8988T (cell line): ENCODE measurements around the gene NAA20.
A peak's percentile ranks its signal among the peaks of the same experiment; 100 is the strongest.

Experiments used
- DNase-seq: peaks from one replicate; pipeline ENCODE4 v3.0.0; 2011

The NAA20 gene

GRCh38 chr20:20021835-20022234 lies 4.7 kb downstream of the NAA20 start:
- no peak for DNase-seq

- no peak for DNase-seq
Observed at GRCh38 chr20:20022498-20022897, 5.3 kb downstream of the NAA20 start.

- no peak for DNase-seq
Observed at GRCh38 chr20:20023395-20023794, 6.2 kb downstream of the NAA20 start.

DNA sequence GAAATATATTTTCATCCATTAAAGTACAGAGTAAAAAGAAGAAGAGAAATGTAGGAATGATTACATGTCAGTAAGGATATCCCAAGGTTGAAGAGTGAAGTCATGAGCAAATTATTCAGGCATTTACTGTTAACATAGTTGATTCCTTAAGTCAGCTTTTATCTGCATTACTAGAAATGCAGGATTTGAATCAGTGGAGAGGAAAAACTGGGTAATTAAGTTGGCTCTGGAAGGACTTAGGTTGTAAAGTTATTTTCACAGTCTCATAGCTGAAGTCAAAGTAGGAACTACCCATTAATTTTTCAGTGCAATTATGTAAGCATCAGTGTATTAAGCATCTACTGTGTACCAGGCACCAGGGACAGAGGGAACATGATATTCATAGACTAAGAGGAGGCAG lies 7.8 kb downstream of the NAA20 start:
- DNase-seq: no peak

DNA sequence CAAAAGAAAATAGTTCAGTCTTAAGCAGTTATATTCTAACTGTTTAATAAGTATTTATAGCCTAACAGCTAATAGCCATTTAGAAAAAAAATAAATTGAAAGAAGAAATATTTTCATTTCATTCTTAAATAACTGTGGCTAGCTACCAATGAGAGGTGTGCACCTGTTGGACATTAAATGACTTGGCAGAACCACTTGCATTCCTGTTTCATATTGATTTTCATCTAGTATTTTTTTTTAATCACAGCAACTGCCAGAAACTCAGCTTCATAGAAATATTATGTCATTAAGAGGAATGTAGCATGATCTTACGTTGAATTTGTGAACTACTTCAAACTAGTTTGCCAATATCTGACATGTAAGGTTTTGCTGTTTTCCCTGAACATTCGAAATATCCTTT lies 10.1 kb downstream of the NAA20 start:
- DNase-seq: no peak

DNA sequence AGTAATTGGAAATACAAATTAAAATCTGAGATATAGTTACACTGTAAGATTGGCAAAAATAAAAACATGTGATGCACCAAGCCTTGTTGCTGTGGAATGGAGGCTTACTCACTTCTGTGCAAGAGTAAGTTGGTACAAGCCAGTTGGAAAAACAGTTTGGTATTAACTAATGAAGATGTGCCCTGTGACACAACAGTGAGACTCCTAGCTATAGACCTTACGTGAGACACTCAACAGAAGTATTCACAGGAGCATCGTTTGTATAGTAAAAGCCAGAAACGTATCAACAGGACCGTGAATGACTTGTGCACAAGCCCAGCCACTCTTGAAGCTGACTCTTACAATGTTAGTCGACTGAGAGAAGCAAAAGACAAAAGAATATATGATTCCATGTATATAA lies 14.6 kb downstream of the NAA20 start:
- no peak for DNase-seq

DNA sequence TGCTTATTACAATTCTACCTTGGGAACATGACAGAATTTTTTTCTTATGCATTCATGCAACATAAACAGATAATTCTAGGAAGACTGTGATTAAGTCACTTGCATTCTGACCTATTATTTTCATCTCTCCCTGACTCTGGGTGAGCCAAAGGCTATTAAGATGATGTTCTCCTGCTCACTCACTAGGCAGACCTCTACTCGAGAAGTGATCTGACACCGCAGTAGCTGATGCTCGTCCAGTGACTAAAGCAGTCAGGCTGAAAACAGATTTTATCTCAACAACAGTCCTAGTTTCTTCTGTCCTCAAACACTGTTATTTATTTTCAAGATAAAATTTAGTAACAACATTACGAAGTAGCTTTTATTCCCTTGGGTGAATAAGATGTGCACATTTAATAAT lies 17.3 kb downstream of the NAA20 start:
- DNase-seq: no peak

DNA sequence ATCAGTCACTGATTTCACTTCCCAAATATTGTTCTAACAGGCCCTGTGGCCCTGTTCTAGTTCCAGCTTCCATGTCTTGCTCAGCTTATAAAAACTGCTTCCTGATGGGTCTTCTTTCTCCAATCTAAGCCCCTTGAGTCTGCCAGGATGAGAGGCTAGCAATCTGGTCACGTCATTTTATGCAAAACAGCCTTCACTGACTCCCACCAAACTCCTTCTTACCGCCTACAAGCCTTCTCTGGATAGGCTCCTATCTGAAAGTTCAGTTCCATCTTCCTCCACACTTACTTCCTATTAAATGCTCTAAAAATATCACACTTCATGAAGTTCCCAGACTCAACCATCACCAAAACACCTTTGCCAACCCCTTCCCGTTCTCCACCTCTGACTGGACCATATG lies 19.6 kb downstream of the NAA20 start:
- no peak for DNase-seq

GRCh38 chr20:20037960-20038359 lies 20.8 kb downstream of the NAA20 start:
- DNase-seq: no peak

DNA sequence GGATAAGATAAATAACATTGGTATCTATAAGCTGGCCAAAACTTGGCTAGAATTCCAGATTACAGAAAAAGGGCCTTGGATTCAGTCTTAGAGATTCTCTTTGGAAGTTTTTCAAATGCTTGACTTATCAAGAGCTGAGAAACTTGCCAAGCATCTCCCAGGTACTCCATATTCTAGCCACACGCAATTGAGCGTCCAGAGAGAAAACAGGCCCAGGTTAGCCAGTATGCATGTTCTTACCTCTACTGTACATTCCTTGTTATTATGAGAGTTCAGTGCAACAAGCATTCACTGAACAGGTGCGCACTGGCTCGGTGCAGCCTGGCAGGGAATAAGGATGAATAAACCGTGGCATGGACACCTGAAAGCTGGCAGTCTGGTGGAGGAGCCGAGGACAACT lies 21.4 kb downstream of the NAA20 start:
- DNase-seq: no peak

DNA sequence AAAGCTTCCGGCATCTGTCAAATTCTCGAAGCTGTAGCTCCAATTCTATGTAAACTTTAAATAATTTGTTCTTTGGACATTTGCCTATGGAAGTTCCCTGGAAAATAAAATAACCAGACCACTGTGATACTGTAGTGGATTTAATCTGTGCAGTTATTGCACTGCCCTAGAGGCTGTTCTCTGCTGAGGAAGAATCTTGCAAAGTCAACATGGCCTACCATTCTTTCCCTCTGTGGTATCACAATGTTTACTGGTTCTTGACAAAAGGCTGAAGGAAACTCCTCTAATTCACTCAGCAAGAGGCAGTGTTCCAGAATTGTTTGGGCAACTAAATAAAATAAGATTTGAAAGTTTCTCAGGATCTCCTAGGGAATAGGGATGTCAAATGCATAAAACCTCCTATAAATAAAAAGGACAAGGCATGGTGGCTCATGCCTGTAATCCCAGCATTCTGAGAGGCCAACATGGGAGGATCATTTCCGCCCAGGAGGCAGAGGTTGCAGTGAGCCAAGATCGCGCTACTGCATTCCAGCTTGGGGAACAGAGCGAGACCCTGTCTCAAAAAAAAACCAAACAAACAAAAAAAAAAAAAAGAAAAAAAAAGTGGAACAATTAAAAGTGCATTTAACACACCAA lies 22.7 kb downstream of the NAA20 start:
- no peak for DNase-seq

GRCh38 chr20:20051767-20052073 lies 34.6 kb downstream of the NAA20 start:
- DNase-seq: no peak

DNA sequence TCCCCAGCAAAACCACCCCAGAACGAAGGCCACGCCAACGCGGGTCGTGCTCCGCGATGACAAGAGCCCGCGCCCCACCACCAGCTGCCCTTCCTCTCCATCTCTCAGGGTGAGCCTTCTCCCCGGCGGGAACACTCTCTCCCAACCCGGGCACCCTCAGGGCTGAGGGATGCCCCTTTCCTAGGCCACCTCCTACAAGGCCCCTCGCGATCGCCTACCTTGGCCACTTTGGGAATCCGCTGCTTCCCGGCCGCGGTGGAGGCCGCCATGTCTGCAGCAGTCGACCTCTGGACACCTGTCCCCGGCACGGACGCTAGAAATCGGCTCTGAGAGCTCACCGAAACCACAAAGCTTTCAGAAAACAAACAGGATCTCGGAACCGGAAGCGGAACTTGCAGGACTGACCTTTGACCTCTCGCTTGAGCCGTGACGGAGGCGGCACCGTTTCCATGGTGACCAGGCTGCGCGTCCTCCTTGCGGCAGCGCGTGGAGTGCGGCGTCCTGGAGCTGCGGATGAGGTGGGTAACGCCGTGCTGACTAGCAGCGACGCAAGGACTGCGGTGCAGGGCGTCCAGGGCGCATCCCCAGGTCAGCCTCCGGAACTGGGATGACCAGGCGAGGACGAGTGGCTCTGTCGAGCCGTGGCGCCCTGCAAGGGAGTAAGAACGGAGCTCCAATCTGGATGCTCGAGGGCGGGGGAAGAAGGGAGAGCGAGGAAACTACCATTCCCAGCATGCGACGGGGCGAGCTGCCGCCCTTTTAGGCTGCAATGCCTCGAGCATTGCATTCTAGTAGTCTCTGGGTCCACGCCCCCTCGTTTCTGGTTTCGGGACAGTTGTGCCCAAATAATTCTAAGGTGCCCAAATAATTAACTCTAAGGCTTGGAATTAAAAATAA lies 35.2 kb downstream of the NAA20 start, which contains the start of the genes CFAP61 and CRNKL1:
Gene CFAP61, plus strand, starts transcription at position 459 of the 897 bp plus-strand sequence. CDS start 4,122 bp downstream, outside the sequence.
Gene CRNKL1, minus strand, starts transcription at position 393 of the 897 bp plus-strand sequence. Its CDS starts 124 bp downstream, at position 269.
- DNase-seq: peak; percentile 61

DNA sequence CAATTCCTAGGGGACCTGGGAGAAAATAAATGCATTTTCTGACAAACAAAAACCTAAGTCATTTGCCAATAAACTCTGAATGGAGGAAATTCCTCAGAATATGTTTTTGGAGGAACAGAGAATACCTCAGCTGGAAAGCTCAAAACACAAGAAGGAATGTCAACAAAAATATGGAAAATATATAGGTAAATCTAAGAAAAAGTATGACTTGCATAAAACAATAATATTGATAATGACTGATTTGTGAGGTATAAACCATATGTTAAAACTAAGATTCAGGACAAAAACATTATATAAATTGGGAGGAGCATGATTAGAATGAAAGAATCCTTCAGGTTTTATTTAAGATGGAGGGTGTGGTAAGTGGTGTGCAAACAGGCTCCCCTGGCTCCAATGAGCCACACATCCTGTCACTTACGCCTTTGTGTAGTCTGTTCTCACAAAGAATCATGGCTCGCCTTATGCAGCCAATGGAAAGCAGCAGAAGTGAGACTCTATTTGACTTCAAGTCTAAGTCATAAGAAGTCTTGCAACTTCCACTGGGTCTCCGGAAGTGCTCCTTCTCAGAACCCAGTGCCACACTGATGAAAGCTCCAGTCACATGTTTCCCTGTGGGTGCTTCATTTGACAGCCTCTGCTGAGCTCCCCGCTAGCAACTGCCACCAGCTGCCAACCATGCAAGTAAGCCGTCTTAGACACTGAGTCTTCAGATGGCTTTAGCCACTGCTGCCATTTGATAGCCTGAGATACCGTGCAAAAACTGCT lies 43.3 kb downstream of the NAA20 start:
- DNase-seq: no peak

DNA sequence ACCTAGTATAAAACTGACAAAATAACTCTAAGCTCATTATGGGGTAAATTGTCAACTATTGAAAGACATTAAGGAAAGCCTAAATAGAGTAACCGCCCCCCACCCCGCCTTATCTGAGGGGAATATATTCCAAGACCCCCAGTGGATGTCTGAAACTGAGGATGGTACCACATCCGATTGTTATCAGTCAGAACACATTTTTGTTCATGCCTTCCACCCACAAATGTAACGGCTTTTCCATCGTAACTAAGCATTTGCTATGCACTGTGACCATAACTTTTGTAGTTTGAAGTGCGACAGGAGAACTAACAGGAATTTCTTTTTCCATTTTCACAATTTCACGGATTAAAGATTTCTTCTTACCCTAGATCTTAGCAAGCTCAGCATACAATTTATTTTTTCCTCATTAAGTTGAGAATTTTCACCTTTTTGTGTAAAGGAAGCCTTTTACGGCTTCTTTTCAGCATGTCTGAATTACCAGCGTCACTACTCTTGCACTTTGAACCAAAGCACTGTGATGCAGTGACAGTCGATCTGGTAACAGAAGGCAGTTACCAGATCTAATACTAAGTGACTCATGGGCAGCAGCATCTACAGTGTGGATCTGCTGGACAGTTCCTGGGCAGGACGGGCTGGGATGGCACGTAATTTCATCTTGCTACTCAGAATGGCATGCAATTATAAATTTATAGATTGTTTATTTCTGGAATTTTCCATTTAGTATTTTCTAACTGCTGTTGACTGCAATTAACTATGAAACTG lies 47.0 kb downstream of the NAA20 start:
- no peak for DNase-seq

DNA sequence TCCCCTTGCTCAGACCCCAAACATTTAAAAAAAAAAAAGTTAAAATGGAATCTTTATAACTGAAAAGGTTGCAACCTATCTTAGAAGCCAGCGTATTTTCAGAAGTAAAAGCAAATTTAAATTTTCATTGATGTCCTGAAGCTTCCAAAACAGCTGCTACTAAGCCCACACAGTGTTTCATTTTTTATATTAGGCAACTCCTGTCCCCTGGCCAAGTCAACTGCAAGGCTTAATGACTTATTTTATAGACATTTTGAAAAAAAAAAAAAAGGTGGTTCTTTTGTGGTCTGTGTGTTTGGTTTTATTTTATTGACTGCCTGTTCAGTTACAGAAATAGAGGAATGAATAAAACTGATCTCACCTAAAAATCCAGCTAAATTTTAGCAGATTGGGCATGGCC lies 48.2 kb downstream of the NAA20 start:
- DNase-seq: no peak

DNA sequence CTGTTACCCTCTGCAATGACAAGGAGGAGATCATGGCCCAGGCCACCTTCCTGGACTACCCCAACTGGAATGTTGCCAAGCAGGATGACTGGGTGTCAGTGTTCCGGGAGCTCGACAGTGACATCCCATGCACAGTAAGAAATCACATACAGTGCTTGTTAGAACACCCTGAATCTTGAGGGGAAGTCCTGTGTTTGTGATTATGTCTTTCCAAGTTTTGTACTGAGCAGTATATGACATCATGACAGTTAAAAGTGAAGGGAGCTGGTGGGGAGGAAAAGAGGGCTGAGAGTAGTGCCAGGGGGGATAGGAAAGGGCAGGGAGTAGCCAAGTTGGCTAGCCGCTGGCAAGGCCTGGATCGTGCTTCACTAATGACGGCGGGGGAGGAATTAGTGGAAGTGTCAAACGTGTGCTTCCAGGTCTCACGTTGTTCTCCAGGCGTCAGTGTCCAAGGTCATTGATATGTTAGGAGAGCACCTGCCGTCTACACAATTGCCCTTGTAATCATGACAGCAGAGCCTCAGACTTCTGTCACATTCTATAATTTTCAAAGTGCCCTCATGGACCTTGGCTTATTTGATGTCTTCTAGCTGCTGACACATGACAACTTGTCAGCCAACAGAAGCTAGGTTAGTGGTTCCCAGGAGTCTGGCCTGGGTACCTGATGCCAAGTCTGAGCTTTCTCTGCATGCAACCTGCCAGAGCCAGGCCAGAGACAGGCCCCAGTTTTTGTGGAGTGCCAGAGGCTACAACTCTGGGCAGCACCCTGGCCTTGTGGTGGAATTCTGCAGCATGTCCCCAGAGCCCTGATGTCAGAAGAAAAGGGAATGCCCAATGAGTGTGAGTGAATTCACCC lies 53.9 kb downstream of the NAA20 start:
- no peak for DNase-seq

GRCh38 chr20:20073801-20074371 lies 56.7 kb downstream of the NAA20 start:
- no peak for DNase-seq

GRCh38 chr20:20075032-20075431 lies 57.9 kb downstream of the NAA20 start:
- DNase-seq: no peak

DNA sequence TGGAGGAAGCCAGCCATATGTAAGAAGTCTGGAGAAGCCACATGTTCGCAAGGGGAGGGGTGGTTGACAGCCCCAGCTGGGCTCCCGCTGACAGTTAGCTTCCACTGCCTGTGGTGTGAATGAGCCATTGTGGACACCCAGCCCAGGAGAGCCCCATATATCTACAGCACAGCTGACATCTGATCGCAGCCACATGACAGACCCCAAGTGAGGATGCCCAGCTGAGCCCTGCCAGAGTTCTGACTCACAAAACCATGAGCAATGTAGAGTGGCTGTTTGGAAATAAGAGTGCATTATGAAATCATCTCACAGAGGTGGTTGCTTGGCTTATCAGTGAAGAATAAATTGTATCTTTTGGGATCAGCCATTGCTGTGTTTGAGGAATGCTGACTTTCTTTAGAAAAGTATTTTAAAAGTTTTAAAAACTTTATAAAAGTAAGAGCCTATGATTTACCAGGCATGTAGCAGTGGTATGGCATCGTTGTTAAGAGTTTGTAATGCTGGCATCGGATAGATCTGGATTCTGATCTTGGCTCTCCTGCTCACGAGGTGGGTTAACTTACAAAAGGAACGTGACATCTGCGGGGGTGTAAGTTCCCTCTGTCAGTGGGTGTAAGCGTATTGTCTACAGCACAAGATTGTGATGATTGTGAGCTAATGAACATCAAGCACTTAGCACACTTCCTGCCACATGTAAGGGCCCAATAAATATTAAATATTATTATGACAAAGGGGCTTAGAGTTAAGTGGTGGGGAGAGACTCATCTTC lies 59.3 kb downstream of the NAA20 start:
- no peak for DNase-seq

DNA sequence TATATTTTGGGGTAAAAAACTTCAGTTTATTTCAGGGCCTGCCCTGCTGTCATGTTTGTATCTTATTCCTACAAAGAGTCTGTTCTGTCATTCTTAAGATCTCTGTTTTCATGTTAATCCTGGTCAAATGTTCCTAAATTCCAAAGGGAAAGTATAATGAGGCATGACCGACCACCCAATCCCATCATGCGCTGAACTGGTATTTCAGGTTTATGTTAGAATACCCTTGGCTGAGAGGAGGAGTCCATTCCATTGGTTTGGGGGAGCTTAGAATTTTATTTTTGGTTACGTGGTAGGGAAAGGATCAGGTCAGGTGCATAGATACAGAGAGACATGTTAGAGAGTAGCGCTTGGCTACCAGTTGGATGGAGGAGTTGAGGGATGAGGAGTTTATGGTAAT lies 60.9 kb downstream of the NAA20 start:
- no peak for DNase-seq
